ENCODE results near the gene BRCA1.
"Not testable (repeated sequence)": the region's sequence is repeated elsewhere in the genome, so short reads cannot be mapped to it uniquely, and the experiment has no call there.

The BRCA1 gene

GRCh38 chr17:43125967-43126910 lies 1.1 kb upstream of the BRCA1 start:
- TF ChIP-seq SUZ12 (IDR thresholded peaks at IDR 0.05; ENCODE audit: extremely low read depth, insufficient read depth, insufficient read length) (no peak), ZNF274 (IDR thresholded peaks at IDR 0.05; ENCODE audit: low read depth, low read length) (no peak), YY1 (IDR thresholded peaks at IDR 0.05; ENCODE audit: insufficient read depth, insufficient read length) (no peak)
- DNase-seq (ENCODE audit: low read depth, low spot score) = no peak
- peak overlapping the region; percentile 57 for H3K9ac ChIP-seq (ENCODE audit: insufficient read length, low read depth)
- H3K36me3 ChIP-seq (ENCODE audit: insufficient read depth, insufficient read length, low read length) = peaks cover 38% of the 10 kb centered on the region
- no peaks in the 10 kb centered on the region for H3K4me1 ChIP-seq (ENCODE audit: insufficient read depth, insufficient read length)
- peaks cover 17% of the 10 kb centered on the region; the same call in 1 of the 2 replicates for H3K9me3 ChIP-seq (ENCODE audit: insufficient read depth, low read length)
- H3K4me3 ChIP-seq (ENCODE audit: insufficient read length, low read depth) = peak overlapping the region; percentile 70
- H3K27me3 ChIP-seq (ENCODE audit: insufficient read depth, insufficient read length) = no peaks in the 10 kb centered on the region

GRCh38 chr17:43118679-43119615 lies 6.2 kb downstream of the BRCA1 start:
- Histone ChIP-seq H3K9me3 (ENCODE audit: insufficient read depth, low read length) (no peaks in the 10 kb centered on the region), H3K36me3 (ENCODE audit: insufficient read depth, insufficient read length, low read length) (peaks cover 43% of the 10 kb centered on the region), H3K27me3 (ENCODE audit: insufficient read depth, insufficient read length) (no peaks in the 10 kb centered on the region), H3K4me3 (ENCODE audit: insufficient read length, low read depth) (no peak overlapping the region), H3K9ac (ENCODE audit: insufficient read length, low read depth) (no peak overlapping the region), H3K4me1 (ENCODE audit: insufficient read depth, insufficient read length) (no peaks in the 10 kb centered on the region)
- DNase-seq (ENCODE audit: low read depth, low spot score) = no peak
- no peak for TF ChIP-seq ZNF274 (IDR thresholded peaks at IDR 0.05; ENCODE audit: low read depth, low read length)
- no peak for TF ChIP-seq YY1 (IDR thresholded peaks at IDR 0.05; ENCODE audit: insufficient read depth, insufficient read length)
- TF ChIP-seq SUZ12 (IDR thresholded peaks at IDR 0.05; ENCODE audit: extremely low read depth, insufficient read depth, insufficient read length) = no peak

- Histone ChIP-seq H3K36me3 (ENCODE audit: insufficient read depth, insufficient read length, low read length) (peaks cover 35% of the 10 kb centered on the region), H3K4me3 (ENCODE audit: insufficient read length, low read depth) (no peak overlapping the region), H3K4me1 (ENCODE audit: insufficient read depth, insufficient read length) (no peaks in the 10 kb centered on the region), H3K9me3 (ENCODE audit: insufficient read depth, low read length) (no peaks in the 10 kb centered on the region), H3K9ac (ENCODE audit: insufficient read length, low read depth) (no peak overlapping the region), H3K27me3 (ENCODE audit: insufficient read depth, insufficient read length) (no peaks in the 10 kb centered on the region)
- DNase-seq (ENCODE audit: low read depth, low spot score) = no peak
- TF ChIP-seq YY1 (IDR thresholded peaks at IDR 0.05; ENCODE audit: insufficient read depth, insufficient read length) = no peak
- no peak for TF ChIP-seq SUZ12 (IDR thresholded peaks at IDR 0.05; ENCODE audit: extremely low read depth, insufficient read depth, insufficient read length)
- TF ChIP-seq ZNF274 (IDR thresholded peaks at IDR 0.05; ENCODE audit: low read depth, low read length) = no peak
These were observed 11.0 kb downstream of the BRCA1 start for GRCh38 chr17:43114151-43114552.

GRCh38 chr17:43106552-43106951 lies 18.6 kb downstream of the BRCA1 start:
- H3K36me3 ChIP-seq (ENCODE audit: insufficient read depth, insufficient read length, low read length) = peaks cover 53% of the 10 kb centered on the region
- no peak overlapping the region for H3K4me3 ChIP-seq (ENCODE audit: insufficient read length, low read depth)
- no peak overlapping the region for H3K9ac ChIP-seq (ENCODE audit: insufficient read length, low read depth)
- no peak for TF ChIP-seq ZNF274 (IDR thresholded peaks at IDR 0.05; ENCODE audit: low read depth, low read length)
- no peak for TF ChIP-seq YY1 (IDR thresholded peaks at IDR 0.05; ENCODE audit: insufficient read depth, insufficient read length)
- TF ChIP-seq SUZ12 (IDR thresholded peaks at IDR 0.05; ENCODE audit: extremely low read depth, insufficient read depth, insufficient read length) = no peak
- no peaks in the 10 kb centered on the region for H3K9me3 ChIP-seq (ENCODE audit: insufficient read depth, low read length)
- DNase-seq (ENCODE audit: low read depth, low spot score) = no peak
- no peaks in the 10 kb centered on the region for H3K4me1 ChIP-seq (ENCODE audit: insufficient read depth, insufficient read length)
- no peaks in the 10 kb centered on the region for H3K27me3 ChIP-seq (ENCODE audit: insufficient read depth, insufficient read length)

GRCh38 chr17:43105146-43105545 lies 20.0 kb downstream of the BRCA1 start:
- Histone ChIP-seq H3K9me3 (ENCODE audit: insufficient read depth, low read length) (no peaks in the 10 kb centered on the region), H3K9ac (ENCODE audit: insufficient read length, low read depth) (no peak overlapping the region), H3K27me3 (ENCODE audit: insufficient read depth, insufficient read length) (no peaks in the 10 kb centered on the region), H3K36me3 (ENCODE audit: insufficient read depth, insufficient read length, low read length) (peaks cover 55% of the 10 kb centered on the region), H3K4me1 (ENCODE audit: insufficient read depth, insufficient read length) (no peaks in the 10 kb centered on the region), H3K4me3 (ENCODE audit: insufficient read length, low read depth) (no peak overlapping the region)
- no peak for DNase-seq (ENCODE audit: low read depth, low spot score)
- TF ChIP-seq YY1 (IDR thresholded peaks at IDR 0.05; ENCODE audit: insufficient read depth, insufficient read length) (no peak), ZNF274 (IDR thresholded peaks at IDR 0.05; ENCODE audit: low read depth, low read length) (no peak), SUZ12 (IDR thresholded peaks at IDR 0.05; ENCODE audit: extremely low read depth, insufficient read depth, insufficient read length) (no peak)

GRCh38 chr17:43104665-43105064 lies 20.5 kb downstream of the BRCA1 start:
- Histone ChIP-seq H3K9ac (ENCODE audit: insufficient read length, low read depth) (no peak overlapping the region), H3K9me3 (ENCODE audit: insufficient read depth, low read length) (no peaks in the 10 kb centered on the region), H3K27me3 (ENCODE audit: insufficient read depth, insufficient read length) (no peaks in the 10 kb centered on the region), H3K4me3 (ENCODE audit: insufficient read length, low read depth) (no peak overlapping the region), H3K4me1 (ENCODE audit: insufficient read depth, insufficient read length) (no peaks in the 10 kb centered on the region), H3K36me3 (ENCODE audit: insufficient read depth, insufficient read length, low read length) (peaks cover 57% of the 10 kb centered on the region)
- no peak for TF ChIP-seq YY1 (IDR thresholded peaks at IDR 0.05; ENCODE audit: insufficient read depth, insufficient read length)
- TF ChIP-seq ZNF274 (IDR thresholded peaks at IDR 0.05; ENCODE audit: low read depth, low read length) = no peak
- no peak for TF ChIP-seq SUZ12 (IDR thresholded peaks at IDR 0.05; ENCODE audit: extremely low read depth, insufficient read depth, insufficient read length)
- DNase-seq (ENCODE audit: low read depth, low spot score) = no peak

- H3K4me1 ChIP-seq (ENCODE audit: insufficient read depth, insufficient read length); H3K9me3 ChIP-seq (ENCODE audit: insufficient read depth, low read length); H3K27me3 ChIP-seq (ENCODE audit: insufficient read depth, insufficient read length); DNase-seq (ENCODE audit: low read depth, low spot score); H3K9ac ChIP-seq (ENCODE audit: insufficient read length, low read depth); H3K4me3 ChIP-seq (ENCODE audit: insufficient read length, low read depth): not testable (repeated sequence)
- H3K36me3 ChIP-seq (ENCODE audit: insufficient read depth, insufficient read length, low read length) = peaks cover 80% of the 10 kb centered on the region
These were observed 29.8 kb downstream of the BRCA1 start for GRCh38 chr17:43095364-43095763.
